Hindlimb muscle (tissue), 1 donor: Measurements from ENCODE around the gene AVP. TPM values are rescaled to one million over a fixed set of nuclear protein-coding genes. Genes with fewer than 3 reads are reported as not detected.
"Not testable (repeated sequence)": the region's sequence is repeated elsewhere in the genome, so short reads cannot be mapped to it uniquely, and the experiment has no call there.

Experiments used
- DNase-seq: peaks from one replicate; pipeline ENCODE4 v3.0.0-alpha.2; 2013
- polyA plus RNA-seq: library from polyadenylated mRNA; unstranded; fragments of 120-200 nt; gene quantifications from one replicate; pipeline ENCODE4 v1.2.1, GENCODE V29; 2013; ENCODE audit not compliant: insufficient read length

Gene AVP
- polyA plus RNA-seq: not detected

GRCh38 chr20:3084283-3084985 is at the start of gene AVP:
AVP (minus strand) TSS chr20:3084724; CDS start chr20:3084674, 50 bp downstream.
- no peak for DNase-seq

GRCh38 chr20:3134151-3134550 is 49.6 kb upstream of the AVP start:
- DNase-seq: no peak

- DNase-seq: no peak
Observed at GRCh38 chr20:3133155-3133554, 48.6 kb upstream of the AVP start.

- no peak for DNase-seq
Observed at GRCh38 chr20:3130051-3130600, 45.6 kb upstream of the AVP start.

- no peak for DNase-seq
Observed at GRCh38 chr20:3129094-3129493, 44.6 kb upstream of the AVP start.

GRCh38 chr20:3128275-3128984 is 43.9 kb upstream of the AVP start:
- DNase-seq: no peak

GRCh38 chr20:3126527-3126859 is 42.0 kb upstream of the AVP start:
- DNase-seq: no peak

GRCh38 chr20:3125776-3126526 is 41.4 kb upstream of the AVP start:
- DNase-seq: not testable (repeated sequence)

- DNase-seq: not testable (repeated sequence)
Observed at GRCh38 chr20:3124773-3125560, 40.4 kb upstream of the AVP start.

GRCh38 chr20:3124163-3124562 is 39.6 kb upstream of the AVP start:
- not testable (repeated sequence) for DNase-seq

GRCh38 chr20:3123542-3123941 is 39.0 kb upstream of the AVP start:
- DNase-seq: no peak

- DNase-seq: no peak
Observed at GRCh38 chr20:3121955-3122610, 37.6 kb upstream of the AVP start.

- DNase-seq: no peak
Observed at GRCh38 chr20:3121271-3121911, 36.9 kb upstream of the AVP start.

GRCh38 chr20:3119044-3119443 is 34.5 kb upstream of the AVP start:
- DNase-seq: no peak

GRCh38 chr20:3117839-3118379 is 33.4 kb upstream of the AVP start:
- peak; percentile 77 for DNase-seq

- DNase-seq: no peak
Observed at GRCh38 chr20:3116341-3116740, 31.8 kb upstream of the AVP start.

- DNase-seq: peak; percentile 51
Observed at GRCh38 chr20:3115190-3116107, 30.9 kb upstream of the AVP start.

- DNase-seq: no peak
Observed at GRCh38 chr20:3111995-3112394, 27.5 kb upstream of the AVP start.

GRCh38 chr20:3111507-3111906 is 27.0 kb upstream of the AVP start:
- DNase-seq: no peak
